HG02970 (cell line): ENCODE results near the gene SSTR3.
A peak's percentile ranks its signal among the peaks of the same experiment; 100 is the strongest.
"Not testable (repeated sequence)": the region's sequence is repeated elsewhere in the genome, so short reads cannot be mapped to it uniquely, and the experiment has no call there.

Experiments used
- ATAC-seq: cut with Tn5 transposase; IDR thresholded peaks from one replicate; pipeline ENCODE4 v1.9.1; 2021; ENCODE audit warnings: mild to moderate bottlenecking, moderate library complexity, moderate number of reproducible peaks; ENCODE audit not compliant: unreplicated experiment, low FRiP score

Gene SSTR3

GRCh38 chr22:37213218-37213855 is 1.1 kb upstream of the SSTR3 start:
- ATAC-seq, result no peak

GRCh38 chr22:37211866-37212173 is 457 bp downstream of the SSTR3 start:
- no peak for ATAC-seq

GRCh38 chr22:37211075-37211865 is 1.0 kb downstream of the SSTR3 start:
- ATAC-seq, result no peak

- ATAC-seq, result no peak
Measured at GRCh38 chr22:37210041-37210803, 2.1 kb downstream of the SSTR3 start.

- ATAC-seq, result no peak
Measured at GRCh38 chr22:37209140-37209845, 3.0 kb downstream of the SSTR3 start.

GRCh38 chr22:37208401-37209139 is 3.7 kb downstream of the SSTR3 start:
- ATAC-seq, result no peak

- no peak for ATAC-seq
Measured at GRCh38 chr22:37207981-37208380, 4.3 kb downstream of the SSTR3 start.

DNA sequence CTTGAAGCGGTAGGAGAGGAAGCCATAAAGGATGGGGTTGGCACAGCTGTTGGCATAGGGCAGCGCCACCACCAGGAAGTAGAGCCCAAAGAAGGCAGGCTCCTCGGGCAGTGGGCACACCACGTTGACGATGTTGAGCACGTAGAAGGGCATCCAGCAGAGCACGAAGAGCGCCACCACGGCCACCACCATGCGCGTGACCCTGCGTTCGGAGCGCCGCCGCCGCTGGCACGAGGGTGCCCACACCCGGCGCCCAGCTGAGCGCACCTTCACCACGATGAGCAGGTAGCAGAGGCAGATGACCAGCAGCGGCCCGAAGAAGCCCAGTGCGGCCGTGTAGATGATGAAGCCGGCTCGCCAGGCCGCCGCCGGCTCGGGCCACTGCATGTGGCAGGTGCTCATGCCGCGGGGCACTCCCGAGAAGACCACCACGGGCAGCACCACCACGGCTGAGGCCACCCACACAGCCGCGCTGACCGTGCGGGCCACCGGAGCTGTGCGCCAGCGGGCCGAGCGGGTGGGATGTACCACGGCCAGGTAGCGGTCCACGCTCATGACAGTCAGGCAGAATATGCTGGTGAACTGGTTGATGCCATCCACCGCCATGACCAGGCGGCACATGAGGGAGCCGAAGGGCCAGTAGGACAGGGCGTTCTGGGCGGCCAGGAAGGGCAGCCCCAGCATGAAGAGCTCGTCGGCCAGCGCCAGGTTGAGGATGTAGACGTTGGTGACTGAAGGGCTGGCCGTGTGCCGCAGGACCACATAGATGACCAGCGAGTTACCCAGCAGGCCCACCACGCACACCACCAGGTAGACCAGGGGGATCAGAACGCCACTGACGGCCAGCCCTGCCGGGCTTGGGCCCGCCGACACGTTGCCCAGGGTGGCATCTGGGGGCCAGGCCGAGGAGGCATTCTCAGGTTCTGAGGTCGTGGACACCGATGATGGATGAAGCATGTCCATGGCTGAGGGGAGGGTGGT is 5.1 kb downstream of the SSTR3 start:
- no peak for ATAC-seq

DNA sequence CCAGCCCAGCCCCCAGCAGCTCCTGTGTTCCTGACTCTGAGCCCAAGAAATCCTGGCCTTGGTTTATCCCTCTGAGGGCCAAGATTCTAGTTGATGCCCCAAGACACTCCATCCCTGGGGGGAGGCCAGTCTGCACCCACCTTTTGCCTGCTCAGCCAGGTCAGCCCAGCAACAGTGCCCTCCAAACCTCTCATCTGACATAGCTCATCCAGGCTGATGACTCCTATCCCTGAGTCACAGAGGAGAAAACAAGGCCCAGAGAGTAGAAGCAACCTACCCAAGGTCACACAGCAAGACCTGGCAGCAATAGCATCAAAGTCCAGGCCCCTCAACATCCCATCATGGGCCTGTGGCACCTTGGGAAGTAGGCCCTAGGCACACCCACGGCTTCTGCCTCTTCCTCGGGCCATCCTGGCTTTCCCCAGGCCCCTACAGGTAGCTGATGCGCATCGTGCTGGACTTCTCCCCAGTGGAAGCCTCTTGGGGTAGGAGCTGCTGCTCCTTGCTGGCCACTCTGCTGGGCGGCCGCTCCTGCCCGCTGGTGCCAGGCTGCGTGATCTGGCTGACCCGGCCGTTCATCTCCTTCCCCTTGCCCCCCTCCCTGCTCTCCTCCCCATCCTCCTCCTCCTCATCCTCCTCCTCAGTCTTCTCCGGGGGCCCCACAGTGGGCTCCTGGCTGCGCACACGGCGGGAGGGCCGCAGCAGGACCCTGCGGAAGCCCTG is 6.0 kb downstream of the SSTR3 start:
- ATAC-seq, result no peak

DNA sequence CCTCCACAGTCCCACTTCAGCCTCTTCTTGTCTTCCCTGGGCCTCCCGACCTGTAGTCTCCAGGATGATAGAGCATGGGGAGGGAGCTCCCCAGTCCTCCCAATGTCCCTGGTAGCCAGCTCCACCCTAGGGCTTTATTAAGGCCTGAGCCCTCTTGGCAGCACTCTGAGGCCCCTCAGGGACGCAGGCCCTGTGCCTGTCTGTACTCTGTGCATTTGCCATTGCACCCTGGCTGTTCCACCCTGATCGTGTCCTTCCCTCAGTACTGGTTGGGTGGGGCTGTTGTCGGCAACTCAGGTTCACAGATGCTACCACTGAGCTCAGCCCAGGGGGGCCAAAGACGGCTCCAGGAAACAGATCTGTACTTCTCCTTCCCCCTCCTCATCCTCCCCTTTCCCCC is 7.2 kb downstream of the SSTR3 start:
- no peak for ATAC-seq

GRCh38 chr22:37204045-37204655 is 8.1 kb downstream of the SSTR3 start:
- ATAC-seq, result no peak

DNA sequence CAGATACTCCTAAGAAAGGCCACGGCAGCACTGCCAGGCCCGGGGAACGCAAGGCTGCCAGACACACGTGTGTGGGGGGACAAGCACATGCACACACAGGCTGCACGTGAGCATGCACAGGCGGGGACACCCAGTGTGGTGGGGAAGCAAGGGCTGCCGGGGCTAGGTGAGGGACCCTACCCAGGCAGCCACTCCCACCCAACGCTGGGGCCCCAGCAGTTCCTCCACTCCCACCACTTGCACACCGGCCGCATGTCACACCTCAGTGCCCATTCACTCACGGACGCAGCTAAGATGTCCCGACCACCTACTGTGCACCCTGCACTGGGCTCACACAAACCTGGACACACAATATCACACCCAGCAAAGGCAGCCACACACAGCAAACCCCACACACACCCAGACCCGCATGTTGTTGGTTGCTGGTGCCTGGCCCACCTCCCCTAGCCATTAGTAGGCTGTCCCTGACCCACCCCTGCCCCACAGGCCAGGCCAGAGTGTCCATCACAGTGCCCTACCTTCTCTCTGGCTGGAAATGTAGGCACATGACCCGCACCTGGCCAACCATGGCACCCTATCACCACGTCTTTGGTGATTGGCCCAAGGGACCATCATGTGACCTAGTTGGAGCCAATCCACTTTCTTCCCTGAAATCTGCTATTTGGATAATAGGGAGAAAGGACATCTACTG is 8.8 kb downstream of the SSTR3 start:
- no peak for ATAC-seq

GRCh38 chr22:37202716-37203115 is 9.6 kb downstream of the SSTR3 start:
- ATAC-seq, result no peak

DNA sequence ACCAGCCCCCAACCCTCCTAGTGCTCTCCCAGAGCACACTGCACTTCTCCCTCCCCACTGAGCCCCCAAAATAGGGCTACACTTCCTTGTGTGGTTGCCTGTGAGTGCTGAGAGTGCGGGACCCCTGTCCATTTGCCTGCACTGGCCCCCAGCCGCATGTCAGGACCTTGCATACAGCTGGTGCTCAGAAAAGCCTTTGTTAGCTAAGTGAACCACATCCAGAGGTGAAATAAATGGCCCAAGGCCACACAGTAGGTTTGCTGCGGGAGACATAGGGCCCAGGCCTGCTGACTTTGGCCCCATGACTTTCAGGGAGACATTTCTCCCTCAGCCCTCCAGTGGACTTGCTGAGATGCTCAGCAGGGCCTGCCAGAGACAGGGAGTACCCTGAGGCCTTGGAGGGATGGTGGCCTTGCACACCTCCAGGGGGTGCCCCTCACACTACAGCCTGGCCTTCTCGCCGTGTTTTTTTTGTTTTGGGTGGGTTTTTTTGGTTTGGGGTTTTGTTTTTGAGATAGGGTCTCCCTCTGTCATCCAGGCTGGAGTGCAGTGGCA is 10.2 kb downstream of the SSTR3 start:
- no peak for ATAC-seq

- not testable (repeated sequence) for ATAC-seq
Measured at GRCh38 chr22:37201443-37201820, 10.8 kb downstream of the SSTR3 start.

DNA sequence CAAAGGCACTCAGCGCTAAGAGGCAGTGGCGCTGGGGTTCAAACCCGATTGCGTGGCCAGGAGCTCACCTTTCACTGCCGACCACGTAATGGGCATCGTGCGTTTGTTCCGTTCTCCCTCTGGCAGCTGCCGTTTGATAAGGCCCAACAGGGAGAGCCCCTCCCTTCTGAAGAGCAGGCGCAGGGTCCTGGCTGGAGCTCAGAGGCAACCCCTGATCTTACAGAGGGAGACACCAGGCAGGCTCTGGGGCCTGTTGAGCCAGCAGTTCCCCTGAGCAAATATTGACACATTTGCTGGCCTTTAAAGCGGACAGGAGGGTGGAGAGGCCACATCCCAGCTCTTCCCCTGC is 12.5 kb downstream of the SSTR3 start:
- ATAC-seq, result no peak

GRCh38 chr22:37199103-37199759 is 13.0 kb downstream of the SSTR3 start:
- ATAC-seq, result peak; percentile 87
